GM12891 (cell line): ENCODE results near the gene SMIM27.

Source experiments
- DNase-seq: peaks from one replicate; pipeline ENCODE4 v3.0.0; 2011; ENCODE audit warnings: low spot score; ENCODE audit not compliant: insufficient read length
- FAIRE-seq: peaks from 2 replicates; lab custom pipeline; 2011; peaks lifted over from hg19 to GRCh38; lab: Jason Lieb, UNC
- PAX5 ChIP-seq: IDR thresholded peaks from 2 replicates; pipeline ENCODE4 v1.6.1; 2011; ENCODE audit warnings: low read length, moderate library complexity, mild to moderate bottlenecking; ENCODE audit not compliant: insufficient read depth, severe bottlenecking
- POLR2A ChIP-seq: IDR thresholded peaks from 2 replicates; pipeline ENCODE4 v1.6.1; 2011; ENCODE audit warnings: low read depth, low read length, control low read depth
- POLR2AphosphoS5 ChIP-seq: IDR thresholded peaks from 2 replicates; pipeline ENCODE4 v1.6.1; 2011; ENCODE audit warnings: low read depth, low read length, control low read depth
- POU2F2 ChIP-seq: IDR thresholded peaks from 2 replicates; pipeline ENCODE4 v1.6.1; 2011; ENCODE audit warnings: low read depth, mild to moderate bottlenecking, control low read depth, low read length, moderate library complexity
- SPI1 ChIP-seq: IDR thresholded peaks from 2 replicates; pipeline ENCODE4 v1.6.1; 2011; ENCODE audit warnings: low read depth, low read length, control low read depth
- TAF1 ChIP-seq: IDR thresholded peaks from 2 replicates; pipeline ENCODE4 v1.6.1; 2011; ENCODE audit warnings: low read depth, low read length, control low read depth

Gene SMIM27

GRCh38 chr9:32551276-32552051 is 663 bp upstream of the SMIM27 start:
- no peak for TF ChIP-seq SPI1
- no peak for TF ChIP-seq POLR2AphosphoS5
- no peak for TF ChIP-seq POU2F2
- TF ChIP-seq TAF1: no peak
- no peak for TF ChIP-seq PAX5
- TF ChIP-seq POLR2A: no peak
- FAIRE-seq: peak; percentile 79
- no peak for DNase-seq

GRCh38 chr9:32554107-32554506 is 2.0 kb downstream of the SMIM27 start:
- TF ChIP-seq TAF1: no peak
- no peak for TF ChIP-seq PAX5
- TF ChIP-seq POU2F2: no peak
- no peak for TF ChIP-seq SPI1
- TF ChIP-seq POLR2A: no peak
- no peak for TF ChIP-seq POLR2AphosphoS5
- FAIRE-seq (no peak), DNase-seq (no peak)

GRCh38 chr9:32554591-32554990 is 2.5 kb downstream of the SMIM27 start:
- DNase-seq: no peak
- no peak for FAIRE-seq
- TF ChIP-seq POU2F2: no peak
- TF ChIP-seq POLR2AphosphoS5: no peak
- TF ChIP-seq TAF1: no peak
- no peak for TF ChIP-seq SPI1
- no peak for TF ChIP-seq PAX5
- TF ChIP-seq POLR2A: no peak

GRCh38 chr9:32558408-32558934 is 6.3 kb downstream of the SMIM27 start:
- DNase-seq (no peak), FAIRE-seq (no peak)
- TF ChIP-seq POU2F2: no peak
- no peak for TF ChIP-seq PAX5
- 0 out of 2 replicates have a peak, but pooled peaks have one; percentile 40 for TF ChIP-seq SPI1

- DNase-seq: no peak
- FAIRE-seq: no peak
- TF ChIP-seq TAF1 (no peak), SPI1 (0 out of 2 replicates have a peak, but pooled peaks have one; percentile 21)
Measured at GRCh38 chr9:32565967-32566366, 13.8 kb downstream of the SMIM27 start.

- FAIRE-seq (no peak), DNase-seq (no peak)
- no peak for TF ChIP-seq POLR2AphosphoS5
- TF ChIP-seq SPI1: no peak
- no peak for TF ChIP-seq PAX5
- TF ChIP-seq POU2F2: no peak
- no peak for TF ChIP-seq TAF1
- no peak for TF ChIP-seq POLR2A
Measured at GRCh38 chr9:32566770-32567169, 14.6 kb downstream of the SMIM27 start.

- TF ChIP-seq TAF1 (no peak), POU2F2 (no peak), POLR2A (no peak), POLR2AphosphoS5 (no peak), PAX5 (no peak), SPI1 (no peak)
- FAIRE-seq: no peak
- DNase-seq: no peak
Measured at GRCh38 chr9:32570262-32570661, 18.1 kb downstream of the SMIM27 start.

- DNase-seq: peak; percentile 46
- FAIRE-seq: peak; percentile 95
- TF ChIP-seq POLR2AphosphoS5: no peak
- TF ChIP-seq POU2F2: no peak
Measured at GRCh38 chr9:32571969-32572899, 20.1 kb downstream of the SMIM27 start.

GRCh38 chr9:32572900-32573523 is 20.9 kb downstream of the SMIM27 start, which contains the start of gene NDUFB6:
NDUFB6 (minus strand) TSS chr9:32573159; CDS start chr9:32573060, 99 bp downstream.
- TF ChIP-seq SPI1 (0 out of 2 replicates have a peak, but pooled peaks have one; percentile 6), TAF1 (peak; percentile 79), POLR2AphosphoS5 (peak; percentile 86), POU2F2 (peak; percentile 72), POLR2A (peak; percentile 82), PAX5 (peak; percentile 25)
- FAIRE-seq (peak; percentile 99), DNase-seq (peak; percentile 69)
